Osteocyte (in vitro differentiated cells): ENCODE data around the gene LARGE1. TPM values are rescaled to one million over a fixed set of nuclear protein-coding genes. Genes with fewer than 3 reads are reported as not detected.

Experiments
- DNase-seq: peaks from one replicate; pipeline ENCODE4 v3.0.0; 2021; ENCODE audit warnings: mixed read lengths; ENCODE audit not compliant: unreplicated experiment; ENCODE audit errors: extremely low spot score
- H3K27ac Mint-ChIP-seq: one replicate; pipeline ENCODE4 v1.8.0; 2021; ENCODE audit warnings: mild to moderate bottlenecking, mixed read lengths; ENCODE audit not compliant: unreplicated experiment
- H3K27me3 Mint-ChIP-seq: one replicate; pipeline ENCODE4 v1.8.0; 2021; ENCODE audit warnings: mixed read lengths; ENCODE audit not compliant: unreplicated experiment
- H3K36me3 Mint-ChIP-seq: one replicate; pipeline ENCODE4 v1.8.0; 2021; ENCODE audit warnings: mixed read lengths; ENCODE audit not compliant: unreplicated experiment
- H3K4me1 Mint-ChIP-seq: one replicate; pipeline ENCODE4 v1.8.0; 2021; ENCODE audit warnings: mixed read lengths; ENCODE audit not compliant: unreplicated experiment
- H3K4me3 Mint-ChIP-seq: one replicate; pipeline ENCODE4 v1.8.0; 2021; ENCODE audit warnings: mild to moderate bottlenecking, moderate library complexity, mixed read lengths; ENCODE audit not compliant: unreplicated experiment
- H3K9me3 Mint-ChIP-seq: one replicate; pipeline ENCODE4 v1.8.0; 2021; ENCODE audit warnings: mixed read lengths; ENCODE audit not compliant: unreplicated experiment
- total RNA-seq: library from RNA; stranded (reverse); gene quantifications from 2 replicates; pipeline ENCODE4 v1.2.1, GENCODE V29; 2021
- TF ChIP-seq, protein P1 (sequence below): fragments of 200-600 bp; sonication (generic); IDR thresholded peaks from 2 replicates; pipeline ENCODE4 v1.5.0; 2021; ENCODE audit warnings: antibody characterized with exemption, mild to moderate bottlenecking, moderate library complexity

Gene LARGE1
- total RNA-seq, 1 donor from 2014 or later: 17.6 TPM

DNA sequence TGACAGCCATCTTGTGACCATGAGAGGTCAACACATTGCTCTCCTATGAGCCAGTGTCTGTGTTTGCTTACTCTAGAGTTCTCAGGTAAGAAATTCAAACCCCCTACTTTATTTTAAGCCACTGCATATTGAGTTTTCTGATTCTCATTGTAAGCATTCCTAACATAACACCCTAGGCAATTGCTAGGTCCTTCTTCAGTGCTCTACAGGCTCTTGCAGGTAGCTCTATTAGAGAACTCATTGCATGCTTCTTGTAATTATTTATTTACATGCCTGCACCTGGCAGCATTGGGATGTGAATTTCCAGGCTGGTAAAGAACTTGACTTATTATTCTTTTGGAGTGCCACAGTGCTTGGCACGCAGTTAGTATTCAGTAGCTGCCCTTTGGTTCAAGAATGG is 573.3 kb downstream of the LARGE1 start:
- Mint-ChIP-seq H3K9me3 (peaks cover 3% of the 10 kb centered on the region), H3K27ac (no peak overlapping the region), H3K27me3 (no peaks in the 10 kb centered on the region), H3K4me1 (no peaks in the 10 kb centered on the region), H3K36me3 (no peaks in the 10 kb centered on the region), H3K4me3 (no peak overlapping the region)
- DNase-seq: no peak
- TF ChIP-seq, protein P1, sequence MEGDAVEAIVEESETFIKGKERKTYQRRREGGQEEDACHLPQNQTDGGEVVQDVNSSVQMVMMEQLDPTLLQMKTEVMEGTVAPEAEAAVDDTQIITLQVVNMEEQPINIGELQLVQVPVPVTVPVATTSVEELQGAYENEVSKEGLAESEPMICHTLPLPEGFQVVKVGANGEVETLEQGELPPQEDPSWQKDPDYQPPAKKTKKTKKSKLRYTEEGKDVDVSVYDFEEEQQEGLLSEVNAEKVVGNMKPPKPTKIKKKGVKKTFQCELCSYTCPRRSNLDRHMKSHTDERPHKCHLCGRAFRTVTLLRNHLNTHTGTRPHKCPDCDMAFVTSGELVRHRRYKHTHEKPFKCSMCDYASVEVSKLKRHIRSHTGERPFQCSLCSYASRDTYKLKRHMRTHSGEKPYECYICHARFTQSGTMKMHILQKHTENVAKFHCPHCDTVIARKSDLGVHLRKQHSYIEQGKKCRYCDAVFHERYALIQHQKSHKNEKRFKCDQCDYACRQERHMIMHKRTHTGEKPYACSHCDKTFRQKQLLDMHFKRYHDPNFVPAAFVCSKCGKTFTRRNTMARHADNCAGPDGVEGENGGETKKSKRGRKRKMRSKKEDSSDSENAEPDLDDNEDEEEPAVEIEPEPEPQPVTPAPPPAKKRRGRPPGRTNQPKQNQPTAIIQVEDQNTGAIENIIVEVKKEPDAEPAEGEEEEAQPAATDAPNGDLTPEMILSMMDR: no peak

DNA sequence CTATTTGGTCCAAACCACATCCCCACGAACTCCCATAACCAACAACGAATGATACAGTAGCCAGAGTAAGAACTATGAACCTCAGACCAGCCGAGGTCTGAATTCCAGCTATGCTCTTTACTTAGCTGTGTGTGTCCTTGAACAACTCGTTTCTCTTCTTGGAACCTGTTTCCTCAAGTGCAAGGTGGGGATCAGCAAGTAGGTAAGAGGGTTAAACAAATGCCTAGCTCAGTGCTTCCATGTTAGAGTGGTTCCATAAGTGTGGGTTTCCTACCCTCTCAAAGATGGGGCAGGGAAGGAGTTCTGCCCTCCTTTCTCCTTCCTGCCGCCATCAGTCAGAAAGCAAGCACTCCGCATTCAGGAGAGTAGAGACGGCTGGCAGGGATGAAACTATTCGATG is 578.7 kb downstream of the LARGE1 start:
- no peak overlapping the region for H3K27ac Mint-ChIP-seq
- no peaks in the 10 kb centered on the region for H3K4me1 Mint-ChIP-seq
- DNase-seq: no peak
- H3K36me3 Mint-ChIP-seq: peaks cover 2% of the 10 kb centered on the region
- TF ChIP-seq, protein P1: no peak
- no peaks in the 10 kb centered on the region for H3K27me3 Mint-ChIP-seq
- no peak overlapping the region for H3K4me3 Mint-ChIP-seq
- H3K9me3 Mint-ChIP-seq: no peaks in the 10 kb centered on the region

DNA sequence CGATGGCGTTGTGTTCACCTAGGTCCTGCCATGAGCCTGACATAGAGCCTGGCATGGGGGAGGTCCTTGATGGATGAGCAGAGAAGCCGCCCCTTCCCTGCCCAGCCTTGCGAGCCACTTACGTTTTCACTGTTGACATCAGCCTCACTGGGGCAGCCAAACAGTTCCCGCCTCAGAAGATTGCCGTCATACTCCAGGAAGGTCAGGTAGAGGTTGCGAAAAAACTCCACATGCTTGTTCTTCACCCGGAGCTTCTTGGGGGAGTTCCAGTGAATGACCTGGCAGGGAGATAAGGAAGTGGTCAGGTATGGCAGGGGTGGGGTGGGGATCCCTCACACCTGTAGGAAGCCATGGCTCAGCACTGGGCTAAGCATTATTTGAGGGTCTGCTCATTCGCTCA is 582.8 kb downstream of the LARGE1 start:
- TF ChIP-seq, protein P1: no peak
- Mint-ChIP-seq H3K27ac (no peak overlapping the region), H3K36me3 (peaks cover 2% of the 10 kb centered on the region), H3K4me1 (peaks cover 16% of the 10 kb centered on the region), H3K27me3 (no peaks in the 10 kb centered on the region), H3K4me3 (no peak overlapping the region), H3K9me3 (no peaks in the 10 kb centered on the region)
- DNase-seq: no peak

GRCh38 chr22:33335611-33336279 is 584.5 kb downstream of the LARGE1 start:
- Mint-ChIP-seq H3K27me3 (no peaks in the 10 kb centered on the region), H3K27ac (no peak overlapping the region), H3K4me3 (no peak overlapping the region), H3K4me1 (peaks cover 16% of the 10 kb centered on the region), H3K9me3 (no peaks in the 10 kb centered on the region), H3K36me3 (peaks cover 2% of the 10 kb centered on the region)
- DNase-seq: no peak
- TF ChIP-seq, protein P1: no peak

- H3K27ac Mint-ChIP-seq: no peak overlapping the region
- H3K36me3 Mint-ChIP-seq: no peaks in the 10 kb centered on the region
- TF ChIP-seq, protein P1: no peak
- H3K4me1 Mint-ChIP-seq: peaks cover 19% of the 10 kb centered on the region
- DNase-seq: no peak
- no peaks in the 10 kb centered on the region for H3K9me3 Mint-ChIP-seq
- H3K27me3 Mint-ChIP-seq: no peaks in the 10 kb centered on the region
- H3K4me3 Mint-ChIP-seq: no peak overlapping the region
Measured at GRCh38 chr22:33332538-33332937, 587.7 kb downstream of the LARGE1 start.
